ENCODE results near the gene ADAMTS16. TPM values are rescaled to one million over a fixed set of nuclear protein-coding genes. Genes with fewer than 3 reads are reported as not detected.

The ADAMTS16 gene
- total RNA-seq, 3 donors from 2014 or later: 0.15 to 1.3 (median 0.33) TPM

DNA sequence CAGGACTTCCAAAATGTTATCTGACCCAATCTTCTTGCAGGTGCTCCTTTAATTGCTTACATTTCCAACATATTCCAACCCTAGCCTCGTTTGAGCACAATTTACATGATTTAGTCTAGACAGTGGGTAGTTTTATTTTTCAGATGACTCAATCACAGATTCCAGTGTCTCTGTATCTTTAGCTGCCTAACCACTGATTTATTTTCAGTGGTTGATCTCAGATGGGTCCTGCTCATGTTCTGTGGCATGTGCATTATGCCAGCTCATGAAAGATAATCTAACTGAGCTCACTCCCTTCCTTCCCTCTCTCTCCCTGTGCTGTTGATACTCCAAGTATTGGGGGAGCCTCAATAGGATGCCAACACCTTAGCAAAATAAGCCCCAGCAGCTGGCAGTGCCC, 176.2 kb downstream of the ADAMTS16 start:
- Histone ChIP-seq H3K9me3 (no peaks in the 10 kb centered on the region), H3K36me3 (no peaks in the 10 kb centered on the region), H3K27me3 (no peaks in the 10 kb centered on the region), H3K4me3 (no peak overlapping the region), H3K27ac (no peak overlapping the region), H3K4me1 (no peaks in the 10 kb centered on the region)
- intact Hi-C loops (cut with DNase I; ENCODE audit: low total_unique reads): no loop called here
- no peak for DNase-seq (ENCODE audit: low spot score in 2 of 2)
- TF ChIP-seq POLR2AphosphoS5 (IDR thresholded peaks at IDR 0.05) (no peak), POLR2A (IDR thresholded peaks at IDR 0.05) (no peak), CTCF (IDR thresholded peaks at IDR 0.05) (no peak)

DNA sequence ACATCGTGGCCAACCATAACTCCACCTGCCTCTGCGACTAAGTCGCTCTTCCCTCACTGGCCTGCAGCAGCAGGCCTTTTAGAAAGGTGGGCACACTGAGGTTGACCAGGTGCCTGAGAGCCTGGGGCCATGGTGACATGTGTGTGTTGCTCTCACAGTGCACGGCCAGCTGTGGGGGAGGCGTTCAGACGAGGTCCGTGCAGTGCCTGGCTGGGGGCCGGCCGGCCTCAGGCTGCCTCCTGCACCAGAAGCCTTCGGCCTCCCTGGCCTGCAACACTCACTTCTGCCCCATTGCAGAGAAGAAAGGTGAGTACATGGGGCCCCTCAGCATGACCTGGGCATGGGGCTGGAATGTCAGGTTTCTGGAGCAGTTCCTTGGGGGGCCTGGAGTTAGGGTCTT, 177.8 kb downstream of the ADAMTS16 start:
- no peaks in the 10 kb centered on the region for H3K4me1 ChIP-seq
- no peaks in the 10 kb centered on the region for H3K9me3 ChIP-seq
- intact Hi-C loops (cut with DNase I; ENCODE audit: low total_unique reads): no loop called here
- H3K4me3 ChIP-seq: no peak overlapping the region
- no peaks in the 10 kb centered on the region for H3K27me3 ChIP-seq
- no peak overlapping the region for H3K27ac ChIP-seq
- TF ChIP-seq POLR2AphosphoS5 (IDR thresholded peaks at IDR 0.05) (no peak), POLR2A (IDR thresholded peaks at IDR 0.05) (no peak), CTCF (IDR thresholded peaks at IDR 0.05) (no peak)
- no peaks in the 10 kb centered on the region for H3K36me3 ChIP-seq
- no peak for DNase-seq (ENCODE audit: low spot score in 2 of 2)

- Histone ChIP-seq H3K9me3 (no peaks in the 10 kb centered on the region), H3K36me3 (no peaks in the 10 kb centered on the region), H3K4me3 (no peak overlapping the region), H3K4me1 (no peaks in the 10 kb centered on the region), H3K27ac (no peak overlapping the region), H3K27me3 (no peaks in the 10 kb centered on the region)
- intact Hi-C loops (cut with DNase I; ENCODE audit: low total_unique reads): no loop called here
- TF ChIP-seq CTCF (IDR thresholded peaks at IDR 0.05): no peak
- TF ChIP-seq POLR2AphosphoS5 (IDR thresholded peaks at IDR 0.05): no peak
- no peak for TF ChIP-seq POLR2A (IDR thresholded peaks at IDR 0.05)
- DNase-seq (ENCODE audit: low spot score in 2 of 2): no peak
Measured at GRCh38 chr5:5318426-5319190, 178.5 kb downstream of the ADAMTS16 start.

DNA sequence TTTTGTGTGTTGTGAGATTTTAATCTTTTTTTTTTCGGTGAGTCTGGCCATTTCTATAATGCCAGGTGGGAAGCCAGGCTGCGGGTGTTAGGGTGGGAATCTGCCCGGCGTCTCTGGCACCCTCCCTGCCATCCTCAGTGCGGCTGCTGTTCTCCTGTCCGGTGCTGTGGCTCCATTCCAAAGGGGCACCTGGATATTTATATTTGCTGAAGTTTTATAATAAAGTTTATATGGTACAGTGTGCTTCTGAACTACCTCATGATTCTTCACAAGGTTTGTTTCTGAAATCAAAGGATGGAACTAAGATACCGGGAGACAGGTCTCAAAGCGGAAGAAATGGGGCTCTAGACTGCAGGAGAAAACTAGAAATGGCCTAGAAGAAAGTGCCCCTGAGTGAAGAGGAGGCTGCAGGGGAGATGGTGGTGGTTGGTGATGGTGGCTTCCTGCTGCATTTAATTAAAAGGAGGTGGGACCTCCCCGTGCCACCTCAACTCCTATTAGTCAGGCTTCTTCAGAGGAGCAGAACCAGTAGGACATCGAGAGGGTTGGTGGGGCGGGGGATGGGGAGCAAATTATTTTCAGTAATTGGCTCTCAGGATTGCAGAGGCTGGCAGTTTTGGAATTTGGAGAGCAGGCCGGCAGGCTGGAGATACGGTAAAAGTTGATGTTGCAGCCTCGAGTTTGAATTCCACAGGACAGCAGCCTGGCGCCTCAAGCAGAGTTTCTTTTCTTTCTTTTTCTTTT, 180.1 kb downstream of the ADAMTS16 start:
- no peak overlapping the region for H3K27ac ChIP-seq
- no peaks in the 10 kb centered on the region for H3K4me1 ChIP-seq
- DNase-seq (ENCODE audit: low spot score in 2 of 2): no peak
- no peak for TF ChIP-seq POLR2AphosphoS5 (IDR thresholded peaks at IDR 0.05)
- TF ChIP-seq CTCF (IDR thresholded peaks at IDR 0.05): no peak
- TF ChIP-seq POLR2A (IDR thresholded peaks at IDR 0.05): no peak
- no peaks in the 10 kb centered on the region for H3K9me3 ChIP-seq
- H3K36me3 ChIP-seq: no peaks in the 10 kb centered on the region
- no peaks in the 10 kb centered on the region for H3K27me3 ChIP-seq
- intact Hi-C loops (cut with DNase I; ENCODE audit: low total_unique reads): no loop called here
- H3K4me3 ChIP-seq: no peak overlapping the region

DNA sequence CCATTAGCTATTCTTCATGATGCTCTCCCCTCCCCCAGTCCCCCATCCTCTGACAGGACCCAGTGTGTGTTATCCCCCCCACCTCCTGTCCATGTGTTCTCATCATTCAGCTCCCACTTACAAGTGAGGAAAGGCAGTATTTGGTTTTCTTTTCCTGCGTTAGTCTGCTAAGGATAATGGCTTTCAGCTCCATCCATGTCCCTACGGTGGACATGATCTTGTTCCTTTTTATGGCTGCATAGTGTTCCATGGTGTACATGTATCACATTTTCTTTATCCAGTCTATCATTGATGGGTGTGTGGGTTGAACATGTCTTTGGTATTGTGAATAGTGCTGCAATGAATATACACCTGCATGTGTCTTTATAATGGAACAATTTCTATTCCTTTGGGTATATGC, 181.0 kb downstream of the ADAMTS16 start:
- H3K36me3 ChIP-seq: no peaks in the 10 kb centered on the region
- no peak overlapping the region for H3K27ac ChIP-seq
- no peaks in the 10 kb centered on the region for H3K9me3 ChIP-seq
- intact Hi-C loops (cut with DNase I; ENCODE audit: low total_unique reads): no loop called here
- no peaks in the 10 kb centered on the region for H3K27me3 ChIP-seq
- H3K4me1 ChIP-seq: no peaks in the 10 kb centered on the region
- TF ChIP-seq CTCF (IDR thresholded peaks at IDR 0.05) (no peak), POLR2A (IDR thresholded peaks at IDR 0.05) (no peak), POLR2AphosphoS5 (IDR thresholded peaks at IDR 0.05) (no peak)
- H3K4me3 ChIP-seq: no peak overlapping the region
- DNase-seq (ENCODE audit: low spot score in 2 of 2): no peak
